Astrocyte (in vitro differentiated cells and primary cell): ENCODE measurements around the gene ZNHIT3.

ENCODE experiments used
- CTCF ChIP-seq: IDR thresholded peaks from 2 replicates; pipeline ENCODE4 v1.5.1; 2011; ENCODE audit warnings: low read depth, mild to moderate bottlenecking, inconsistent platforms, low read length, moderate library complexity; ENCODE audit not compliant: insufficient read depth
- EZH2 ChIP-seq: IDR thresholded peaks from 2 replicates; pipeline ENCODE4 v1.6.1; 2012; ENCODE audit warnings: mild to moderate bottlenecking, low read length, inconsistent platforms; ENCODE audit not compliant: insufficient read depth

DNA sequence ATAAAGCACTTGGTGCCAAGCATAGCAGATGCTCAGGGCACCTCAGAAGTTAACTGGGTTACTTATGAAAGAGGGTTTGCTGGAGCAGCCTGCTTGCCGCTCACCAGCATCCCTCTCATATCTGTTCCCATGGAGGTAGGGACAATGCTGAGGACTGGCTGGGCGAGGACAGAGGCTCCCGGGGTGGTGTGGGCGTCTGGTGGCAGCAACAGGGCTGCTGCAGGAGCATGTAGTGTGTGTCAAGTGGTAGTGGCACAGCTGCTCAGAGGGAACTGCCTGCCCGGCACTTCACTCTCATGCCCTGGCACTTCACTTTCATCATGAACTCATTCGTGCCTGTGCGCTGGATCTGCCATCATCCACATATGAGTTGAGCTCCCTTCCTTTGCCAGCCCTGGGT, 26.9 kb upstream of the ZNHIT3 start:
- TF ChIP-seq CTCF, result no peak
- TF ChIP-seq EZH2, result no peak
